ENCODE measurements around the gene HERC2.
"Not testable (repeated sequence)": the region's sequence is repeated elsewhere in the genome, so short reads cannot be mapped to it uniquely, and the experiment has no call there.

HERC2 gene

DNA sequence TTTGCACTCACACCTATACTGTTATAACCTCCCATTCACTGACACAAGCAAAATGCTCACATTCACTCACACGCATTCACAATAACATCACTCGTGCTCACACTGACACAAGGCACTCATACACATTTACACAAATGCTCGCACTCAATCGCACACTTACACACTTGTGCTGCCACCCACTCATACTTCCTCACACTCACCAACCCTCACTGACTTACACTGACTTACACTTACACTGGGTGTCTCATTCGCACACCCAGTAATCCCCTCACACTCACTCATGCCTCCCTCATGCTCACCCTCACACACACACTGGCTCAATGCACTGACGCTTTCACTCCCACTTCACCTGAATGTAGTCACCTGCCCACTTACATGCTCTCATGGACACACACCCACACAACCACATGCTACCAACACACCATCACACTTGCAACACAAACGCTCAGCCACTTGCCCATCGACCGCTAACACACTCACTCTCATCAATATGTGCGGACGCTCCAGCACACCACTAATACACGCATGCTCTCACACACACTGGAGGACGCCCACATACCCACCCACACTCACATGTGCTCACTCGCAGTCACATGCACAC is 104.9 kb downstream of the HERC2 start:
- DNase-seq: not testable (repeated sequence)

DNA sequence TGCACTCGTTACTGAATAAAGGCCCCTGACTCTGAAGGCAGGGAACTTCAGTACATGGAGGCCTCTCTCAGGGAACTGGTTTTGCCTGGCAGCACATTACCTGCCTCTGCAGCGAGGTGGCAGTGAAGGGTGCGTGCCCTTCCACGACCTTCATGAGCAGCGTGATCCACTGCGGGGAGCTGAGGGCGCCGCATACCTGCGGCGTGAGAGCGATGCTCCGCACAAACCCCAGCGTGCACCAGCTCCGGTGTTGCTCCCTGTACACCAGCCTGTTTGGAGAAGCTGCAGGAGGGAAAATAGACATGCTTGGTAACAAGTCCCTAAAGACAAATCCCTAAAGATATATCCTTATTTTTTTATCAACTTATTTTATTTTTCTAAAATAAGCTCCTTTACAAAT is 106.5 kb downstream of the HERC2 start:
- not testable (repeated sequence) for DNase-seq

DNA sequence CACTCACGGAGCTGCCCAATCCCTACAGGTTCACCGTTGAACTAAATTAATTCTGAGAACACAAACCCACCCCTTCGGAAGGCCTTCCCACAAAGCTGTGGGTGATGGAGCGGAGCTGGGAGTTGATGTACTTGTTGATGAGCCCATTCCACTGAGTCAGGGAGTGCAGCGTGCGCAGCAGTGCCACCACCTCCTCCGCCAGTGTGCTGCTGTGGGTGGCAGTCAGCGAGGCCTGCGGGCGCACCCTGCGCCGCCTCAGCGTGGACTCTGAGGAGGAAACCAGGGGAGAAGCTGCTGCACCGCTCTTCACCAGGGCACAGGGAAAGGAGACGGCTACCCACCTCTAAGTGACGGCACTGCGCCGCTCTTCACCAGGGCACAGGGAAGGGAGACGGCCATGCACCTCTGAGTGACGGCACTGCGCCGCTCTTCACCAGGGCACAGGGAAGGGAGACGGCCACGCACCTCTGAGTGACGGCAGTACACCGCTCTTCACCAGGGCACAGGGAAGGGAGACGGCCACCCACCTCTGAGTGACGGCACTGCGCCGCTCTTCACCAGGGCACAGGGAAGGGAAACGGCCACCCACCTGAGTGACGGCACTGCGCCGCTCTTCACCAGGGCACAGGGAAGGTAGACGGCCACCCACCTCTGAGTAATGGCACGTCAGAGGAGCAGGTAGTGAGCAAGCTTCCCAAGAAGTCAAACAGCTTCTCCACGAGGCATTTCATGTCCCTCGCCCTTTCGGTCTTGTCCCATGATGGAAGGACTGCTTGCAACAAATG is 107.8 kb downstream of the HERC2 start:
- DNase-seq: not testable (repeated sequence)

DNA sequence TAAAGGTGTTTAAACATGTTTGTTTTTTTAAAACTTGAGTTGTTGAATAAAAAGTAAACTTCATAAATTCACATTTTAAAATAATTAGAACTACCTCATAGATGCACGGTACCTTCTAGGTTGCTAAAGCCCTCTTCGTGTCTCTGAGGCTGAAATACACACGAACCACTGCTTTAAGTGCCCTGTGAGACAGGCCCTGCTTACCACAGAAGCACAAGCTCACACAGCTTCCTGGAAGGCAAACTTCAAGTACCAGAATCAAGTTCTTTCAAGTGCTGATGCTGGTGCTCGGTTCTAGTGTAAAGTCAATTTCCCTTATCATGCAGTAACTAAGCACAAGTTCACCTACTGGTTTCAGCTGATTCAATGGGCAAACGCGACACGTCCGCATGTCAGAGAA is 108.6 kb downstream of the HERC2 start:
- DNase-seq: not testable (repeated sequence)

DNA sequence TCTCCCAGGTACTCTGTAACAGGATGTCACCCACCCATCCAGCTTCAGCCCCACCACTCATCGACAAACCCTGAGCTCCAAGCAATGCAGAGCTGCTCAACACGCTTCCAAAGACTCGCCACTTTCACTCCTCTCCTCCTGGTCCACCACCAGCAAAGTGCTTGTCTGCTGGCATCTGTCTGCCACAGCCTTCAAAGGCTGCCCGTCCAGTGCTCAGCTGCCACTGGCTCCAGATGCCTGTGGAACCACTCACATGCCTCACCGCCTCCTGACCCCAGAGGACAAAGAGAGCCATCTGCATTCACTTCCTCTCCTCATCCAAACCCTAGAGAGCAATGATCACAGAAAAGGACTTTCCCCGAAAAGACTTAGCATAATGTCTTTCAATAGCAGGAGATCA is 113.4 kb downstream of the HERC2 start:
- no peak for DNase-seq

DNA sequence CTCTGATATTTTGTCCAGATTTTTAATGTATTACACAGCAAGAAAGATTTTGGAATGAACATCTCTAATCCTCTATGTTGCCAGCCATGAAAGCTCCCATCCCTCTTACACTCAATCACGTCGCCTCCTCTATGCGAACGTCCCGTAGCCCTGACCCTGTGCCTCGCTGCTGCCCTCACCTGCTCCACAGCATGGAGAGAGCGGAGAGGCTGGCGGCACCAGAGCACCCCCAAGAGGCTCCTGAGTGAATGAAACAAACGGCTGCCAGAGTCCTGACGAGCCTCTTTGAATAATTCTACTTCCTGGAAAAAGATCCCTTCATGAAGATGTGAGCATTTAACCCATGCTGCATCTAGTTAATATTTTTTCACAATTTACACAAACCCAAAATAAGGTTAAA is 116.3 kb downstream of the HERC2 start:
- DNase-seq: not testable (repeated sequence)

DNA sequence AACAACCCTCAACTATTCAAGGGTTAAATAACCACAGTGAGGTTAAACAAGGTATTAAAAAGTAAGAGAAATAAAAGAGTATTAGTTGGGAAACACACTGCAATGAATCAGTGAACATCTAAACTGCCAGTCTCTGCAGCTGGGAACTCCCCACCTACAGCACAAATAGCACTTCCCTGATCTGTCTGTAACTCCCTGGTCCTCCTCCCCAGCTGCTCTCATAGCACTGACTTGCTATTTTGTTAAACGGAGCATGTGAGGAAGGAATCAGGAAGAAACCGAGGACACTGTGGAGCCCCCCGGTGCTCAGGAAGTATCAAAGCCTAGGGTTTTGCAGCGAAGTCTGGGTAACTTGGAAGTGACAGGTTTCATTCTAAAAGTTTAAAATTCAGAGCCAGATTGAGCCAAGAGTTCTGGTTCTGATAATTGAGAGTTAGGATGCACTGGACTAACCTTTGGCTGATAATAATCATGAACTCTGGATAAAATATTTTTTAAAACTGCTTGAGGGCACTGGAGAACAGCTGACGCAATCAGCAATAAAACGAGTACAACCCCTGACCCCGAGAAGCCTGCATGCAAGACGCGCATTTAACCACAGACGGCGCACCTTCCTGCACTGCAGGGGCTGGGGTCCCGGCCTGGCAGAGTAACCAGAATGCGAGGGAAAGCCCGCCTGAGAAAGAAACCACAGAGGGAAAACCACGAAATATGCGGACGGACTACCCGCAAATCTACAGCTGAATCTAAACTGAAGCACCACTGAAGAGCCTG is 118.7 kb downstream of the HERC2 start:
- DNase-seq: not testable (repeated sequence)

DNA sequence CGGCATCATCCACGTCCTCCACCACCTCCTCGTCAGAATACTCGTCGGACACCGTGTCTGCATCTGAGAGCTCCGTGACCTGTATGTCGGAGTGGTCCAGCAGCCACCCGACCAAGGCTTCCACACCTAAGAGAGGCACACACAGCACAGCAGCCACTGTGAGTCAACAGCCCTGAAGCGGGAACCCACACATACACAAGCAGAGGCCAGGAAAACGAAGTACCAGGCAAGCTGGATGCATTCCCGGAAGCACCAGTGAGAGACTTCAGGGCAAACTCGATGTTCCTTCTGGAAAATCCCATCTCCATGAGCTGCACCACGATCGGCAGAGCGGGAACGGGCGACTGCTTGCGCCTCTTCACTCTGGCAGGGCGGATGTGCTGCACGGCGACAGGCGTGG is 119.9 kb downstream of the HERC2 start:
- not testable (repeated sequence) for DNase-seq

DNA sequence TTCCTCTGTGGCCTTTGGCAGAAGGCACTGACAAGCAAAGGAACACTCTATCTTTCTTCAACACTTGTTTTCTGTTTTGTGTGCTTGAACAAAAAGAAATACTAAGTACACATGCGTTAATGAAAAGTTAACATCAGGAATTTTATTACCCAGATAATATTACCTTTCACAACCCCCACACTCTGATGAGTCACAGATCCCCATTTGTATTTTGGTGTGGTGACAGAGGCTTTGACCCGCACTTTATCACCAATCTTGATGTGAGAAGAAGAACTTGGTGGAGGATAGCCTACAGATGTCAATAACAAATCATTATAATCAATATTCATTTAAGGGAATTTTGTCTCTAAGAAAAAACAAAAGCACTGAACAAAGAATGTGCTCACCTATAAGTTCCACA is 123.8 kb downstream of the HERC2 start:
- not testable (repeated sequence) for DNase-seq

DNA sequence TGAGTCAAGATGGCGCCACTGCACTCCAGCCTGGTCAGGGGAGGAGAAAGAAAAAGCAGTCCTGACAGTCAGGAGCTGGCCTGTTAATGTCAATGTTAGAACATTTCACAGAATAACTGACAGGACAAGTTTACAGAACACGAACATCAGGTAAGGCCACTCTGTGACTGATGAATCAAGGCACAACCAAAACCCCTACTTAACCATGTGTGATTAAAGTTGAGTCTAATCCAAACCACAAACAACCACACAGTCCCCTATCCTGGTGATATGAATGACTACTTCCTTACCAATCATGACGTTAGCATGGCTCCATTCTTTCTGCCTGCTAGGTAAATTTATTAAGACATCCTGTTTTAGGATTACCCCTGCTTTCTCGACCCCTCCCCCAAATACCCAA is 124.3 kb downstream of the HERC2 start:
- DNase-seq: not testable (repeated sequence)

DNA sequence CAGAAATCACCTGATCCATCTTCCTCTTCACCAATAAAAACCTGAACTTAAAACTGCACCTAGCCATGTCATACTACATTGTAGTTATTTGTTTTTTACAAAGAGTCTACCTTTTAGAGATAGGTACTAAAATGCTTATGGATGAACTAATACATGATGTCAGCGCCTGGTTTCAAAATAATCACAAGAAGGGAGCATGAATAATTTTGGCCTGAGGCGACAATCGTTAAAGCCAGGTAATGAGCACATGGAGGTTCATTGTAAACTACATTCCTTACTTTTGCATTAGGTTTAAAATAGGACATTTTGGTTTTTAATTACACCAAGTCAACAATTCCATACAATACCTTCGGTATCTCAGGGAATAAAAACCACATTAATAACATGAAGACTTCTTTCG is 125.4 kb downstream of the HERC2 start:
- not testable (repeated sequence) for DNase-seq

DNA sequence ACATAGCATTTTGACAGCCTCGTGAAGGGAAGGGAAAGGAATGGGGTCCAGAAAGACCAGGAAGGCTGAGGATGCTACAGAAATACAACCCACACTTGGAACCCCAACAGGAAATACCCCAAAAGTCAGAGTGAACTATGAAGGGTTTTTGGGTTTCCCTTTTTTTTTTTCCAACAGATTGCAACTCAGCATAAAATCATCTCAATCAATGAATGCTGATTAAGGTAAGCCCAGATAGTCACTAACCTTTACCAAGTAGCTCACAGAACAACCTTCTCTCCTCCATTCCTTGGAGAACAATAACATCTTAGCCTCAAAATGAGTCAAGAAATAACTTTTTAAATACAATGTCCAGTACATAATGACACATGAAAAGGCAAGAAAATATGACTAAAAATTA is 129.2 kb downstream of the HERC2 start:
- DNase-seq: no peak

DNA sequence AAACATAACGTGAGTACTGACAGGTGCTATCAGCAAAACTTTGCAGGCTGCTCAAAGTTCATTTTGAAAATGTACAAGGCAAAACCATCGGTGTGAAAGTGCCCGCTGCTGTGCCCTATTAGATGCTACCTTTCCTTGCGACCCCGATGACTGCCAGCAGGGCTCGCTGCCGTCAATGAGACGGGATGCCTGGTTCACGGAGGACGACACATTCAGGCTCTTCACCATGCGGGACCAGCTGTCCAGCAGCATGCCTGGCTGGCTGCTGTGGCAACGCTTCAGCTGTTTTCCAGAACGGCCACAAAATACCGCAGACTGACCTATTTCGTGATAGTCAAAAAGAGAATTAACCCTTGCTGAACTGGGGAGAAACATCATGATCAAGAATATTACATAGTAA is 130.1 kb downstream of the HERC2 start:
- DNase-seq: no peak

DNA sequence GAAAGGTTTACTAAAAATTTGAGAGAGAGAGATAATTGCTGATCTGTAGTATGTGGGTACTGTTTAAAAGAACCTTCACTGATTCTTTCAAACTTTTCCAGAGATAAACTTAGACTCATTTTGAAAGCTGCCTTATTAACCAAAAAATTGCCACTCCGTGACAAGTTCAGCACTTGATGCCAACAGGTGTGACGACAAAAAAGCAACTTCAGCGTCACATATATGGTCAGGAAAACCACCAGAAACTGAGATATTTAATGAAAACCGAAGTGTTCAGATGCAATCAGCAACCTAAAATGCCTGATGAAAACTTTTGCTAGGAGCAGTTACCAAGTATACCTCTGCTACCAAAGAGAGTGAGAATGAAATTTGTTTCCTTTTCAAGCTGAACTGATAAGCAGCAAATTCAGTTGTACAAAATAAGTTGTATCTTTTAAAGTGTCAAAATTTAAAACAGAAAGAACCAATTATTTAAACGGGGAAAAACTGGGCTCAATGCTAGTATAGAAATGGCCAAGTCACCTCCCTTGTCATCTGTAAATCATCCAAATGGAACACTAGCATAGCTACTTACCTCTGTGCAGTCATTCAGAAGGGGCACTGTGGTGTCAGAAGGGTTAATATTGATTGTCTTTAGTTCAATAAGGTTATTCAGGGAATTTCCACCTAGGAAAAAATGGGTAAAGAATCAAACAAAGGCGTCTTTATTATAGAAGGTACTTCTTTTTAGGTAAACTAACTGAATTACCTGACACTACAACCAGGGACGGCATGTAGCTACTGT is 131.4 kb downstream of the HERC2 start:
- no peak for DNase-seq

DNA sequence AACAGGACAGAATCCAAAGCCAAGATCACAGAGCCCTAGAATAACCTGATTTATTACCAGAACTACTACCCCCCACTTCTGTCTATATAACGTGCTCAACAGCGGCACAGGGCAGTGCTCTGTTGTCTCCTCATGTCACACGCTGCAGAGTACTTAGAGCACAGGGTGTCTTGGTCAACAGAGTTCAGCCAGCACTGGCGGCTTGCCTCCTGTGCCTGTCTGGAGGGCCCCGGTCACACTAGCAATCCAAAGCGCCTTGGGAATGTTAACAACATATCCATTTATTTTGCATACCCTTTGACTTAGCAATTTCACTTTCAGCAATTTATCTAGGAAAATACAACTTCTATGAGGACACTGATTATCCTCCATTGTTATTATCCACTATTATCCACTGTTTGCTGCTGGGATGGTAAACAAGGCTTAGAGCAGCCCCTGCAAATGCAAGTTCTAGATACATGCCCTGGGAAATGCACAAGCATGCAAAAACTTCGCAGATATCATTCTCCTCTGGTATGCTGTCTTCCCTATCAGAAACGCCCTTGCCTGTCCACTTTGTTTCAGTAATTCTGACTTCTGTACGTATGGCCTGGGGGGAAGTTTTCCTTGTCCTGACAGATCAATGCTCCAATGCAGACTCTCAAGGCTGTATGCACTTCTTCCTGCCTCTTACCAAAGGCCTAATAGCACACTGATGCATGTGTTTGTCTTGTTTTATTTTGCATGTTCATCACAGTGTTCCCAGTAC is 136.7 kb downstream of the HERC2 start:
- DNase-seq: no peak

DNA sequence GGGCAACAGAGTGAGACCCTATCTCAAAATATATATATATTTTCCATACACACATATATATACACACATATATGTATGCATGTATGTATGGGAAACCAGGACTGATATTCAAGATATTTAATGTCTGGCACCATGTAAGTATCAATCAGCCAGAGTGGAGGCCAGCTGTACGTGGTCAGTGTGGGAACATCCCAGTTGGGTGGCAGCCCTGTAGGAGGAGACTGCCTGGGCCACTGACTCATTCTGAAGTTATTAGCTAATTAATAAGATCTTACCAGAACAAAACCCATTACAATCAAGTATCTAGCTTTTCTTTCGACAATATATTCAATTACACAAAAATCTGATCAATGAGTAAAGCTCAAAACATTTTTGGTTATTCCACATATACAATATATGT is 137.8 kb downstream of the HERC2 start:
- DNase-seq: no peak

DNA sequence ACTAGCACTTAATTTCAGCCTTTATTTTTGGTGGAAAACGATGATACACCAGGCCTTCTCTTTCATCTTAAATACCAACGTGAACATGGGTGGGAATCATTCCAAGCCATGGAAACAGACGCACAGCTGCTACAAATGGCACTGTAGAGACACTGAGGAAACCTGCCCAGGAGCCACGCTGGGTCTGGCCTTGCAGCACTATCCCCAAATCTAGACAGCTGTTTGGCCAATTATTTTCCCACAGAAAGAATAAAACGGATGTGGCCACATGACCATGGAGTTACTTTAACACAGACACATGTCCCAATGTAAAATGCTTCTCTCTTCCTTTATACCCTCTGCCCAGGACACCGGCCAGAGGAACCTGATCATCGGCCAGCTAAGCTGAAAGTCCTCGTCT is 139.2 kb downstream of the HERC2 start:
- DNase-seq: no peak

DNA sequence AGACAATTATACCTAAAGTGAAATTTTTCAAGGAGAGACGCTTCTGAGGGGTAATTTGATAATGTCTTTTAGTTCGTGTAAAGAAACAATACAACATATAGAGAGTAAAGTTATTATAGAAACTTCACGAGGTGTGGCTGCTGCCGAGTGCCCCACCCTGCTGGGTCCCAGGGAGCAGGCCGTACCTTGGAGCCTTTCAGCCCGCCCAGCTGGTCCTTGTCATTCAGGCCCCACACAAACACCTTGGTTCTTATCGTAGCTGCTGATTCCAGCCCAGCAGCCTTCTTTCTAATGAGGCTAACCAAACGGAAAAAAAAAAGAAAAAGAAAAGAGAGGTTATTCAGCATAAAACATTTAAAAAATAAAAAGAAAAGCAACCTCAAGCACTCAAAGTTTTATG is 139.8 kb downstream of the HERC2 start:
- no peak for DNase-seq

DNA sequence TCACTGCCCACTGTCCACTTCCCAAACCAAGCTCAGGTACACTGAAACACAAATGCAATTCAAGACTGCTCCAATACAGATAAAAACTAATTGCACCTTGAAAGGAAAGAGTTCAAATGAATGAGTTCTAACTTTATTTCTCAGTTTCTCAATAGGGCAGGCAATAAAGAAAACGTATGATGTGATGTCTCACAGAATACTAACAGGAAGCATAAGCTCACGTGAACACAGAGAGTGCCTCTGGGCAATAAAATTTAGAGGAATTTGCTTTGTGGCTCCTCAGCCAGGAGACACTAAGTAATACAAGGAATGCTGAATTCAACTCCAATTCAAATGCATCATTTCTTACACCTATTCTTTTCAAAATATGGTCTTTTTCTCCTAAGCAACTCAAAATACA is 140.6 kb downstream of the HERC2 start:
- DNase-seq: no peak

DNA sequence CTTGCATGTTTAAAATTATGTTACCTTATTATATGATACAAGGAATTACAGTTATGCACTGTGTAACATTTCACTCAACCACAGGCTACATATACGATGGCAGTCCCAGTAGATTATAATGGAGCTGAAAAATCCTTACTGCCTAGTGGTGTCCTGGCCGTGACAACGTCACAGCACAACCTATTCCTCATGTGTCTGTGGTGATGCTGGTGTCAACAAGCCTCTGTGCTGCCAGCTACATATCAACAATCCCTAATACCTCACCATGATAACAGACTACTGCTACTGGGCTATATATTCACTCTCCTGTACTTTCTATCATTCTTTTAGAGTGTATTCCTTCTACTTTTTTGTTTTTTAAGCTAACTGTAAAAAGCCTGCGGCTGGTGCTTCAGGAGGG is 142.7 kb downstream of the HERC2 start:
- no peak for DNase-seq

DNA sequence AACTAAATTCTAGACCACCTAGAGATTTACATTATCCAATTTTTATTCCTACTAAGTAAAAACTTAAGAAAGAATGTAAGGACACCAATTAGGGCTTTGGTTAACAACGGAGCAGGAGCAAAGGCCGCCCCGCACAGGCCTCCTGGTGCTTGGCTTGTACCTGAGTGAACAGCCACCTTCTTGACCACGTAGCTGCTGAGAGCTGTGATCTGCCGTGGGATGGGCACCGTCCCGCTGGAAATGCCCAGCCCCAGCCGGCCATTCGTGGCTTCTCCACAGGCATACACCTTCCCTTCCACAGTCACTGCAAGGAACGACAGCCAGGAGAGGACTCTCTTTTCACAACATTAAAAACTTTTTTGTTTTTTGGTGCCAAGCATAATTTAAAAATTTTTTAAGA is 143.3 kb downstream of the HERC2 start:
- DNase-seq: no peak

DNA sequence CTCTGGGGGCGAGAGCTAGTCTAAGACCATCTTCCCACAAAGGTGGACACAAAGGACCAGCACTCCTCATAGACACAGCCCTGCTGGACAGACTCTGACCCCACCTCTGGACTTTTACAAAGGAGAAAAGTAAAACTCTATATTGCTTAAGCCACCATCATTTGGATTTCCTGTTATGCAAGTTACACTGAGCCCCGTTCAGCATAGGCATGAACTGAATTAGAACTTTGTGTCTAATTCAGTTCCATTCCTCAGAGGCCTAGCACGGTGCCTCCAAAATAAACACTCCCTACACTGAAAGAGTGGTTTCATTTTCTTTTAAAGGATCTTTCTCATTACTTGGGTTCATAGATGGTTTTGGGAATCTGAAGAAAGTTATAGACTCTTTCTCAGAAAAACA is 143.7 kb downstream of the HERC2 start:
- DNase-seq: no peak
